Right lobe of liver (tissue), 6 donors: ENCODE results near the gene TNNC1. TPM values are rescaled to one million over a fixed set of nuclear protein-coding genes. Genes with fewer than 3 reads are reported as not detected.
A peak's percentile ranks its signal among the peaks of the same experiment; 100 is the strongest.

Source experiments
- ATAC-seq, 4 donors: fragments of 200-7000 bp; cut with Tn5 transposase; one replicate each; pipeline ENCODE4 v1.9.1; 2020; ENCODE audit warnings: mild to moderate bottlenecking in 4 of 4, moderate library complexity in 4 of 4
- DNase-seq, 3 donors: peaks; one replicate each; pipeline ENCODE4 v3.0.0-alpha.2; 2020
- H3K27ac ChIP-seq, 3 donors: fragments of 200-600 bp; one replicate each; pipeline ENCODE4 v1.8.0; 2022
- H3K27me3 ChIP-seq, 2 donors: fragments of 200-600 bp; one replicate each; pipeline ENCODE4 v1.8.0; 2022
- H3K36me3 ChIP-seq, 4 donors: fragments of 200-600 bp; sonication (generic) in 1 of 4; one replicate each; pipeline versions ENCODE4 v1.5.1 to v1.8.0; 2017 to 2022; ENCODE audit warnings: control low read depth in 1 of 4
- H3K4me1 ChIP-seq, 4 donors: fragments of 200-600 bp; sonication (generic) in 1 of 4; one replicate each; pipeline versions ENCODE4 v1.5.1 to v1.8.0; 2017 to 2022; ENCODE audit warnings: control low read depth in 1 of 4
- H3K4me3 ChIP-seq, 3 donors: fragments of 200-600 bp; one replicate each; pipeline ENCODE4 v1.8.0; 2022
- H3K9me3 ChIP-seq, 4 donors: fragments of 200-600 bp; sonication (generic) in 1 of 4; one replicate each; pipeline versions ENCODE4 v1.5.1 to v1.8.0; 2017 to 2022; ENCODE audit warnings: control low read depth in 1 of 4
- CTCF ChIP-seq, 4 donors: fragments of 200-600 bp in 3 of 4; fragments of 450-650 bp in 1 of 4; IDR thresholded peaks; one replicate each; pipeline versions ENCODE4 v1.5.1 to v1.8.0; 2016 to 2022; ENCODE audit warnings: antibody characterized with exemption in 4 of 4, mild to moderate bottlenecking in 2 of 4
- POLR2A ChIP-seq: fragments of 450-650 bp; IDR thresholded peaks from one replicate; pipeline ENCODE4 v1.6.1; 2017; ENCODE audit warnings: antibody characterized with exemption, mild to moderate bottlenecking
- WGBS: methylation state at CpG from one replicate; pipeline ENCODE4 v1.1.6; 2018; ENCODE audit warnings: low coverage, low lambda C conversion rate; ENCODE audit not compliant: insufficient coverage; ENCODE audit errors: missing lambda C conversion rate; 5-methylcytosine and 5-hydroxymethylcytosine counted together
- intact Hi-C, 2 donors: fragments of 100-400 bp; cut with DNase I; formaldehyde crosslinking; loops; one replicate each; pipeline versions ENCODE4 v1.11.2 to v1.14.1; 2022
- total RNA-seq, 6 experiments: library from RNA; depleted of rRNA in 2 of 6; stranded (reverse); fragments of >200 nt in 2 of 6; fragmentation: NEBNext Ultra II Directional in 3 of 6; extraction: Animal tissue kit (Norgen Biotek cat#: 25700) in 3 of 6; gene quantifications; one replicate each; pipeline versions ENCODE4 v1.1.0 to v1.2.4, GENCODE V29; 2016 to 2023
- donor health status: DM: no; HTN: yes; CAD: no.
- donor health status: DM: no; HTN: no; CAD: no.
- donor health status: DM: no; HTN: no; CAD: no.
- donor health status: DM: no; HTN: yes; CAD: no.
- donor health status: DM: no; HTN: yes; CAD: no.

TNNC1 gene
- total RNA-seq, 6 experiments from 2014 or later: 0.55 to 12.2 (median 1.3) TPM

GRCh38 chr3:52402706-52403270 is 51.1 kb downstream of the TNNC1 start:
- Histone ChIP-seq H3K9me3 (no peaks in the 10 kb centered on the region), H3K27me3 (no peaks in the 10 kb centered on the region), H3K27ac (no peak overlapping the region), H3K4me1 (no peaks in the 10 kb centered on the region), H3K36me3 (peaks cover 0 to 68% (median 28%) of the 10 kb centered on the region in 4 donors), H3K4me3 (no peak overlapping the region)
- DNase-seq (no peak), ATAC-seq (no peak)
- WGBS: no CpG with 5 or more reads among the region's 11 CpGs
- intact Hi-C loops: no loop called here
- no peak for TF ChIP-seq CTCF (IDR thresholded peaks at IDR 0.05)
- TF ChIP-seq POLR2A: no peak

GRCh38 chr3:52402101-52402521 is 51.7 kb downstream of the TNNC1 start:
- H3K27ac ChIP-seq: no peak overlapping the region
- no peaks in the 10 kb centered on the region for H3K4me1 ChIP-seq
- no peak overlapping the region for H3K4me3 ChIP-seq
- ATAC-seq (no peak), DNase-seq (peak in 1 of 3 donors; percentile 54)
- no CpG with 5 or more reads among the region's 16 CpGs for WGBS
- TF ChIP-seq POLR2A (no peak), CTCF (IDR thresholded peaks at IDR 0.05) (no peak)
- peaks cover 0 to 64% (median 28%) of the 10 kb centered on the region in 4 donors for H3K36me3 ChIP-seq
- no peaks in the 10 kb centered on the region for H3K27me3 ChIP-seq
- no peaks in the 10 kb centered on the region for H3K9me3 ChIP-seq
- intact Hi-C loops: no loop called here

- no peak for ATAC-seq
- Histone ChIP-seq H3K4me3 (no peak overlapping the region), H3K27me3 (no peaks in the 10 kb centered on the region), H3K9me3 (no peaks in the 10 kb centered on the region), H3K4me1 (no peaks in the 10 kb centered on the region), H3K36me3 (peaks cover 0 to 58% (median 25%) of the 10 kb centered on the region in 4 donors), H3K27ac (no peak overlapping the region)
- TF ChIP-seq CTCF (IDR thresholded peaks at IDR 0.05) (no peak), POLR2A (no peak)
- 86% methylated on average over 1 of the region's 1 CpG for WGBS
- peak in 1 of 3 donors; percentile 26 for DNase-seq
- intact Hi-C loops: no loop called here
These were observed 52.3 kb downstream of the TNNC1 start for GRCh38 chr3:52401551-52401950.

Other genes starting within 250 kb of the TNNC1 start
- gene TLR9, start 228.4 kb downstream of the TNNC1 start, total RNA-seq: under 1 TPM in 4 of 6 experiments, not detected in 2; 0.12 to 0.59 (median 0.24) TPM
- 10 to 100 TPM; 12.9 to 34.4 (median 23.7) TPM for gene TWF2, start 214.9 kb downstream of the TNNC1 start, total RNA-seq
- 1 to 10 TPM; 2.8 to 7.1 (median 4.5) TPM for gene PPM1M, start 208.3 kb downstream of the TNNC1 start, total RNA-seq
- gene WDR82, start 175.4 kb downstream of the TNNC1 start, total RNA-seq: 10 to 100 TPM; 14.1 to 25.2 (median 20.7) TPM
- 100 to 1,000 TPM in 4 of 6 experiments, 10 to 100 TPM in 2; 75.1 to 320 (median 178) TPM for gene GLYCTK, start 166.2 kb downstream of the TNNC1 start, total RNA-seq
- gene DNAH1, start 137.7 kb downstream of the TNNC1 start, total RNA-seq: 10 to 100 TPM in 2 of 6 experiments, 1 to 10 TPM in 4; 1.6 to 11.2 (median 8.1) TPM
- gene BAP1, start 44.0 kb downstream of the TNNC1 start, total RNA-seq: 10 to 100 TPM; 33.1 to 46.5 (median 38.7) TPM
- 1 to 10 TPM; 2.6 to 4.8 (median 4.0) TPM for gene PHF7, start 43.4 kb downstream of the TNNC1 start, total RNA-seq
- gene SEMA3G, start 8.9 kb downstream of the TNNC1 start, total RNA-seq: 1 to 10 TPM in 2 of 6 experiments, under 1 TPM in 4; 0.60 to 2.8 (median 0.80) TPM
- gene NISCH, start 1.6 kb upstream of the TNNC1 start, total RNA-seq: 10 to 100 TPM; 19.7 to 51.9 (median 30.6) TPM
- 100 to 1,000 TPM in 3 of 6 experiments, 10 to 100 TPM in 3; 60.7 to 268 (median 92.5) TPM for gene STAB1, start 41.3 kb upstream of the TNNC1 start, total RNA-seq
- 10 to 100 TPM in 1 of 6 experiments, 1 to 10 TPM in 5; 1.1 to 12.5 (median 3.9) TPM for gene NT5DC2, start 79.8 kb upstream of the TNNC1 start, total RNA-seq
- 1 to 10 TPM in 5 of 6 experiments, under 1 TPM in 1; 0.81 to 8.3 (median 4.3) TPM for gene UQCC5, start 82.6 kb upstream of the TNNC1 start, total RNA-seq
- gene PBRM1, start 231.9 kb upstream of the TNNC1 start, total RNA-seq: 10 to 100 TPM; 17.1 to 36.4 (median 27.2) TPM
- gene GNL3, start 232.0 kb upstream of the TNNC1 start, total RNA-seq: 10 to 100 TPM; 20.0 to 86.2 (median 41.7) TPM